Activated CD8-positive, alpha-beta T cell treated with anti-CD3 and anti-CD28 coated beads for 36 hours (primary cell): ENCODE results near the gene LGALS7B. TPM values are rescaled to one million over a fixed set of nuclear protein-coding genes. Genes with fewer than 3 reads are reported as not detected.
A peak's percentile ranks its signal among the peaks of the same experiment; 100 is the strongest.
"Not testable (repeated sequence)": the region's sequence is repeated elsewhere in the genome, so short reads cannot be mapped to it uniquely, and the experiment has no call there.

ENCODE experiments used
- ATAC-seq: fragments of 200-7000 bp; cut with Tn5 transposase; one replicate; pipeline ENCODE4 v1.10.0; 2021; ENCODE audit warnings: mild to moderate bottlenecking, moderate library complexity
- CTCF ChIA-PET: fragments of 350-600 bp; sonication (Branson Sonifier 250); formaldehyde crosslinking; loops from one replicate; lab custom pipeline; 2021; ENCODE audit warnings: antibody characterized with exemption; lab: Charles Lee
- POLR2A ChIA-PET: fragments of 350-600 bp; sonication (Branson Sonifier 250); formaldehyde crosslinking; loops from one replicate; lab custom pipeline; 2021; ENCODE audit warnings: antibody characterized with exemption; lab: Charles Lee
- DNase-seq: peaks from one replicate; pipeline ENCODE4 v3.0.0-alpha.2; 2020
- H3K27ac Mint-ChIP-seq: one replicate; pipeline ENCODE4 v1.8.0; 2021; ENCODE audit warnings: mild to moderate bottlenecking, mixed read lengths
- H3K27me3 Mint-ChIP-seq: one replicate; pipeline ENCODE4 v1.8.0; 2021; ENCODE audit warnings: mixed read lengths
- H3K36me3 Mint-ChIP-seq: one replicate; pipeline ENCODE4 v1.8.0; 2021; ENCODE audit warnings: low read depth, mixed read lengths
- H3K4me1 Mint-ChIP-seq: one replicate; pipeline ENCODE4 v1.8.0; 2021; ENCODE audit warnings: low read depth, mixed read lengths
- H3K4me3 Mint-ChIP-seq: one replicate; pipeline ENCODE4 v1.8.0; 2021; ENCODE audit warnings: mild to moderate bottlenecking, moderate library complexity, mixed read lengths
- H3K9me3 Mint-ChIP-seq: one replicate; pipeline ENCODE4 v1.8.0; 2021; ENCODE audit warnings: mixed read lengths
- CTCF ChIP-seq: fragments of 200-600 bp; IDR thresholded peaks from one replicate; pipeline ENCODE4 v1.8.0; 2022; ENCODE audit warnings: antibody characterized with exemption, mild to moderate bottlenecking
- intact Hi-C: fragments of 100-400 bp; cut with micrococcal nuclease; formaldehyde crosslinking; loops from one replicate; pipeline ENCODE4 v1.10.0; 2022
- total RNA-seq, 2 experiments: library from RNA; stranded (reverse); gene quantifications; one replicate each; pipeline ENCODE4 v1.2.3, GENCODE V29; 2021

Gene LGALS7B
- total RNA-seq, 2 experiments from 2014 or later, result not detected

GRCh38 chr19:38784224-38784623 lies 4.8 kb upstream of the LGALS7B start:
- intact Hi-C loops, result no loop called here
- TF ChIP-seq CTCF, result no peak
- no peak overlapping the region for H3K27ac Mint-ChIP-seq
- POLR2A ChIA-PET, result no interaction called here
- H3K4me1 Mint-ChIP-seq, result no peaks in the 10 kb centered on the region
- no peaks in the 10 kb centered on the region for H3K36me3 Mint-ChIP-seq
- CTCF ChIA-PET, result no interaction called here
- no peaks in the 10 kb centered on the region for H3K27me3 Mint-ChIP-seq
- no peak overlapping the region for H3K4me3 Mint-ChIP-seq
- no peaks in the 10 kb centered on the region for H3K9me3 Mint-ChIP-seq
- ATAC-seq (no peak), DNase-seq (no peak)

- H3K4me3 Mint-ChIP-seq, result no peak overlapping the region
- ChIA-PET CTCF (no interaction called here), POLR2A (no interaction called here)
- H3K36me3 Mint-ChIP-seq, result no peaks in the 10 kb centered on the region
- DNase-seq (no peak), ATAC-seq (no peak)
- no peak for TF ChIP-seq CTCF
- H3K27ac Mint-ChIP-seq, result no peak overlapping the region
- no peaks in the 10 kb centered on the region for H3K9me3 Mint-ChIP-seq
- no peaks in the 10 kb centered on the region for H3K4me1 Mint-ChIP-seq
- intact Hi-C loops, result no loop called here
- no peaks in the 10 kb centered on the region for H3K27me3 Mint-ChIP-seq
Observed at GRCh38 chr19:38785187-38785699, 3.8 kb upstream of the LGALS7B start.

DNA sequence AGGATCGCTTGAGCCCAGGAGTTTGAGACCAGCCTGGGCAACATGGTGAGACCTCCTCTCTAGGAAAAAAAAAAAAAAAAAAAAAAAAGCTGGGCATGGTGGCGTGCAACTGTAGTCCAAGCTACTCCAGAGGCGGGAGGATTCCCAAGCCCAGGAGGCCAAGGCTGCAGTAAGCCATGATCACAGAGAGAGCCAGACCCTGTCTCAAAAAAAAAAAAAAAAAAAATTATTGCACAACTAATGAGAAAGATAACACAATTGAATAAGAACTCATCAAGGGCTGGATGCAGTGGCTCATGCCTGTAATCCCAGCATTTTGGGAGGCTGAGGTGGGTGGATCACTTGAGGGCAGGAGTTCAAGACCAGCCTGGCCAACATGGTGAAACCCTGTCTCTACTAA lies 2.9 kb upstream of the LGALS7B start:
- H3K27ac Mint-ChIP-seq, intact Hi-C loops, H3K36me3 Mint-ChIP-seq, H3K27me3 Mint-ChIP-seq, H3K9me3 Mint-ChIP-seq, ATAC-seq, POLR2A ChIA-PET, H3K4me3 Mint-ChIP-seq, H3K4me1 Mint-ChIP-seq, DNase-seq: not testable (repeated sequence)
- CTCF ChIA-PET, result interaction anchor here (0.8 kb wide), 1 partner anchor 16 kb away, joined by 6 read pairs; no protein-coding TSS in a partner anchor

DNA sequence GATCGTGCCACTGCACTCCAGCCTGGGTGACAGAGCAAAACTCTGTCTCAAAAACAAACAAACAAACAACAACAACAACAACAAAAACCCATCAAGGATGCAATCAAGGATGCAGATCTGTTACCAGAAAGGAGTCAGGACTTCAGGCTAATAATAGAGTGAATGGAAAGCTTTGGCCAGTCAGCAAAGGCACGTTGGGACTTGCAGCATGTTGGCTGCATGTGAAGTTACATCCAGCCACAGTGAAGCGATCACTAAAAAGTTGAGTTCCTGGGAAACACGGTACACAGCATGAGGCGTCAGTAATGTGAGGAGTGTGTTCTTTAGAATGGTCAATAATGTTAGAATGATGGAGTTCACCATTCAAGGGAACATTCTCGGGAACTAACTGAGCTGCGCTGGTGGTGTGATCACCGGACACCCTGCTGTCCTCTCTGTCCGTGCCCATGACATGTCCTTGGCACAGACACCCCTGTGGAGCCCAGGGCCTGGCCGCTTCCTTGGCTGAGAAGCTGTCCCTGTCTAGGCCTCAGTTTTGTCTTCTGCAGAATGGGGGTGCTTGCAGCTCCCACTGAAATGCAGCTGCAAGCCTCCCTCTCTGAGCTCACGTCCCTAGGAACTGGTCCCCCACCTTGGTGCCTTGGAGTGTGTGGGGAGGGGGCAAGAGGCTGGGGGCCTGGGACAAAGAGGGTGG lies 2.3 kb upstream of the LGALS7B start:
- ChIA-PET POLR2A (interaction anchor here (1.0 kb wide), 1 partner anchor 17 kb away, joined by 3 read pairs; no protein-coding TSS in a partner anchor), CTCF (interaction anchor here (0.8 to 1.5 kb wide), 3 partner anchors 9 to 144 kb away, joined by 3 to 6 read pairs (median 5); partner anchors contain the start of genes MRPS12 and SARS2)
- Mint-ChIP-seq H3K27me3 (no peaks in the 10 kb centered on the region), H3K9me3 (no peaks in the 10 kb centered on the region), H3K4me1 (no peaks in the 10 kb centered on the region), H3K4me3 (no peak overlapping the region), H3K27ac (peak overlapping the region; percentile 46), H3K36me3 (no peaks in the 10 kb centered on the region)
- ATAC-seq, result no peak
- intact Hi-C loops, result no loop called here
- DNase-seq, result no peak
- TF ChIP-seq CTCF, result no peak

GRCh38 chr19:38790507-38791403 lies 1.8 kb downstream of the LGALS7B start:
- H3K36me3 Mint-ChIP-seq, H3K27me3 Mint-ChIP-seq, intact Hi-C loops: not testable (repeated sequence)

GRCh38 chr19:38791451-38792064 lies 2.6 kb downstream of the LGALS7B start:
- H3K4me3 Mint-ChIP-seq, intact Hi-C loops, CTCF ChIA-PET, H3K36me3 Mint-ChIP-seq, POLR2A ChIA-PET, H3K9me3 Mint-ChIP-seq, H3K27me3 Mint-ChIP-seq, DNase-seq, H3K4me1 Mint-ChIP-seq, H3K27ac Mint-ChIP-seq: not testable (repeated sequence)
- ATAC-seq, result peak; percentile 93

More at GRCh38 chr19:38790507-38791403, 1.8 kb downstream of the LGALS7B start:
- H3K4me1 Mint-ChIP-seq, ATAC-seq, H3K4me3 Mint-ChIP-seq, CTCF ChIA-PET, H3K9me3 Mint-ChIP-seq, H3K27ac Mint-ChIP-seq, POLR2A ChIA-PET, DNase-seq: not testable (repeated sequence)
